ENCODE measurements around the gene ARL3.
A peak's percentile ranks its signal among the peaks of the same experiment; 100 is the strongest.
"Not testable (repeated sequence)": the region's sequence is repeated elsewhere in the genome, so short reads cannot be mapped to it uniquely, and the experiment has no call there.

ARL3 gene

DNA sequence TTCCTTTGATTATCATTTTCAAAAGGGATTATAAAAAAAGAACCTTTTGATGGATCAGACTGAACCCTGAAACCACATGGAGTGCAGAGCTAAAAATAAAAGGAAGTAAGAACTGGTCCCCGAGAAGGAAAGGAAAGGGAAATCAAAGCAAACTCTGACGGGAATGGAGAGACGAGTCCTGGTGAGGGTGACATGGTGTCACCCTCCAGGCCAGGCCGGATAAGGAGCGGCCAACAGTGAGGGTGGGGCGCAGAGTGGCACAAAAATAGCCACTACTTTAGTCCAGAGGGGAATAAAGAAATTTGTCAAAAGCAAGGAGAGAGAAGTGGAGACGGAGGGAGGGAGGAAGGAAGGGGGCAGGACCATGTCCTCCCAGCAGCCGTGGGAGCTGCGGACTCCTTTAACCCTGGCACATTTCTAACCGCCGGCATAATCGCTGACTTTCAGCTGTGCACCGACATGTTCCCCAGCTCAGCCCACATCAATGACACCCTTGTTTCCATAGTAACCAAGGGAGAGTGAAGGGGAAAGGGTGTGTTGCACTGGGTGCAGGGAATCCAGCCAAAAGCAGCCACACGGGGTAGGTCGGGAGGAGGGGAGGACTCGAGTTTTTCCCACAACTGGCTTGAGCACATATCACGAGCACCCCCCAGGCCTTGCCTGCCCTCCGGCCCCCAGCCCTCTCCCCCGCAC is 40.2 kb downstream of the ARL3 start:
- peak in 27 of 51 donors; percentile 12 to 80 (median 59) for DNase-seq

DNA sequence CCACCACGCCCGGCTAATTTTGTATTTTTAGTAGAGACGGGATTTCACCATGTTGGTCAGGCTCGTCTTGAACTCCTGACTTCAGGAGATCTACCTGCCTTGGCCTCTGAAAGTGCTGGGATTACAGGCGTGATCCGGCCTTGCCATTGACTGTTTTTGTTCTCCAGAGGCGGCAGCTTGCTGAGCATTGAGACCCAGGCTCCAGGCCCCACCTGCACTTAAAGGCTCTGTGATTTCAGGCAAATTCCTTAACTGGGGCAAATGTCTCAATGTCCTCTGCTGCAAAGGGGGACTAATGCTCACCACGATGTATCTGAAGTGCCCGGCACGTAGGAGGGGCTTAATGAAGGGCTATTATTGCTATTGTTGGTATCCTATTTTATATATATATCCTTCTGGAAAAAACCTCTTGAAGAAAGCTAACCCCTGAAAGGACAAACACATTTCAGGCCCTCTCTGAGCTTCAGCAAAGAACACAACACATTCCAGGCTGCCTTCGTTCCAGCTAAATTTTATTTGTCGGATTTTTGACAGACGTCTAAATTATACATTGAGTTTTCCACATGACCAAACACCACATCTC is 40.9 kb downstream of the ARL3 start:
- no peak for DNase-seq

DNA sequence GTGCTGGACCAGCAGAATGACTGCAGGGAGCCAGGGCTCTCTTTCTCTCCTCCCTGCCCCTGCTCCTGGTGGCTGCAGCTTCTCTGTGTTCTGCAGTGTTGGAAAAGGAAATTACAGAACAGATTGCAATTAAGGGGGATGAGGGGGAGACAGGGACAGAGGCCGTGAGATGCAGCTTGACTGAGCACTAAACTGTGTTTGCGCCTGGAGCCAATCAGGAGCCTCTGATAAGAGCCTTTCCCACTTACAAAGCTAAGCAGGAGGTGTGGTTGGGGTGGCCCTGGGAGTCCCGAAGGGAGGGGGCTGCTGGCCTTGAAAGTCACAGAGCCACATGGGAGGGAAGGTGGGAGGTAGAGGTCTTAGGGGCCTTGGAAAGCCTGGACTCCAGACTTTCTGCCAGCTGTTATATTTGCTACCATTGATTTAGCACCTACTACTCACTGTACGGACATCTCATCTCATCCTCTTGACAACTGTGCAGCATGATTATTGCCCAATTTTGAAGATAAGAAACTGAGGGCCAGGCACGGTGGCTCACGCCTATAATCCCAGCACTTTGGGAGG is 43.2 kb downstream of the ARL3 start:
- no peak for DNase-seq

DNA sequence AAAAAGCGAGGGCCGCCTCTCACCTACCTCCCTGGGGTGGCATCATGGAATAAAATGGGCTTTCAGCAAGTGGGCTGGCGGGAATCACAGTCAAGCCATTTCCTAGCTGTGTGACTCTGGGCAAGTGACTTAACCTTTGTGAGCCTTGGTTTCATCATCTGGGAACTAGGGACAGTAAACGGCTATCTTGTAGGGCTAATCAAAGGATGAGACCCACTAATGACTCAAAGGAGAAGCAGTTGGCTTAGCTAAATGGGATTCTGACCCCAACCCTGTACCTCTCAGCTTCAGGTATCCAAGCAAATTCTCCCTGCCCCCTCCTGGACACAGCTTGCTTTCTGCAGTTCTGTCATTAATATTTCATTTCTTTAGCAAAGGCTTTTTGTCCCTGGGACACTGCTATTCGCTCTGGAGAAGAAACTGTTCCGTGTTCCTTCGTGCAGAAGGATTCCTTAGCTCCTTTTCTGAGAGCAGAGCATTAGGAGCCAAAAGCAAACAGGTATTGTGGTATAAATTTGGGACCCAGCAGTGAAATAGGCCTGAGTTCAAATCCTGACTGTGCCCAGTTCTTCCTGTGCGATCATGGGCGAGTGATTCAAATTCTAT is 44.0 kb downstream of the ARL3 start:
- no peak for DNase-seq

DNA sequence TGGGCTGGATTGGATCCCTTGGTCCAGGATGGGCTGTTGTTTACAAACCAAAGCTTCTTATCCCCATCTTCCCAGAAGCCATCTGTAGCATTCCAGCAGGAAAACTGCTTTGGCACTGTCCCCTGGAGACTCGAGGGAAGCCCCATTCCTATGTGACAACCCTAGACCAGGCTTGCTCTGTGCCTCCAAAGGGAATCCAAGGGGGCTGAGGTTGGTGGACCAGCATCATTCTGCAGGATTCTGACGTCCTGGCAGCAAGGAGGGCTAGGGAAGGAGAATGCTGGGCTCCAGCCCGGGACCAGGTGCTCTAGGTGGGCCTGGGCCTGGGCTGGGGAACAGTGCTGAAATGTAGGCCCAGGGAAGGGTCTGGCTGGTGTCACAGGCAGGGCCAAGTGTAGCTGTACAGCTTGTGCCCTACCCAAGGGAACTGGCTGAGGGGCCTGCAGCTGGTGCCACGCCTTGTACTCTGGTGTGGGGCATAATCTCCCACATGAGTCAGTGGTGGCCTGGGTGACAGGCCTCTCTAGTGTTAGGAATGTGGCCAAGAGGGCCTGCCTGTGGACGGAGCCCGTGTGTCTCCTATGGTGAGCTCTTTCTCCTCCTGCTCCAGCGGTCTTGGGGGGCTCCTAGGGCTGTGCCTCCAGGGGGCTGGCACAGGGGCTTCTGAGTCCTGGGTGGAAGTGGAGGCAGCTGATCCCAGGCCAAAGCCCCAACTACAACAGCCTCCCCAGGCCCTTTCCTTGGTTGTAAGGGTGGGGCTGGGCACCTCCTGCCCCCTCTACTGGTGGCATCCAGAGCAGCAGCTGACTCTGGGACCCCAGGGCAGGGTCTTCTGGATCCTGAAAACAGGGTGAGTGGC is 44.8 kb downstream of the ARL3 start:
- peak in 11 of 51 donors; percentile 31 to 65 (median 37) for DNase-seq

DNA sequence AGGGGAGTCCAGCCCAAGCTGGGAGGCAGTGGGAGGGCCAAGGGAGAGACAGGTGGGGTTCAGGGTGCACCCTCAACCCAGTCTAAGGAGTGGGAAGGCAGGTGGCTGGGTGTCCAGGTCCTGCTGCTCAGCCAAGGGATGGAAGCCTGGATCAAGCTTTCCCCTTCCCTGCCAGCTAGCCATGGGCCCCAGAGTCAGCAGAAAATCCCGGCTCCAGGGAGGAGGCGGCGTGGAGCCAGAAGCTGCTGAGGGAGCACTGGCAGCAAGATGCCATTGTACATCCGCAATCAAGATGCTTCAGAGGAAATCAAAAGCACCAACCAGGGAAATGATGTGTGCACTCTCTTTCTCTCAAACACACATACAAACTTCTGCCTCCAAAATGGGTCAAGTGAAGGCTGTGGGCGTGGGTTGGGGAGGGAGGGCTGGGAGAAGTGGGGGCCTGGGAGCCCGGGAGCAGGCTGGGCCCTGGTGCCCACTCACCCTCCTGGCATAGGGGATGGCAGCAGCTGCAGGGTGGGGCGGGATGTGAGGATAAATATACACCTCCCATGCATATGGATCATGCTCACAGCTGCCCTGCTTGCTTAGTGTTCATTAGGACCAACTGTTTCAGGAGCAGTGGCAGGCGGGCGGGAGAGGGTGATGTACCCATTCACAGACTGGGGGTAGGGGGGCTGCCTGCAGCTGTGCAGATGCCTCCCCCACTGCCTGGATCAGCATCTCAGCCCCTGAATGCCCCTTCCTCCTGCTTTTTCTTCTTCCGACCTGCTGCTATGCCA is 45.7 kb downstream of the ARL3 start:
- peak in 1 of 51 donors; percentile 68 for DNase-seq

DNA sequence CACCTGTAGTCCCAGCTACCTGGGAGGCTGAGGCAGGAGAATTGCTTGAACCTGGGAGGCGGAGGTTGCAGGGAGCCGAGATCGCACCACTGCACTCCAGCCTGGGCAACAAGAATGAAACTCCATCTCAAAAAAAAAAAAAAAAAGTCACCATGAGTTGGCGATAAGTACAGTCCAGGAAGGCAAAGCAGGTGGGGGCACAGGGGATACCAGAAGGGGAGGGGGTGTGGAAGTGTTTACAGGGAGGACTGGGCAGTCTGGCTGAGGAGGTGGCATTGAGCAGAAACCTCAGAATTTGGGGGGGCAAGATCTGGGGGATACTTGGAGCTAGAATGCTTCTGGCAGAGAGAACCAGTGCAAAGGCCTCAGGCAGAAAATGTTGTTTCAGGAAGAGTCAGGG is 46.8 kb downstream of the ARL3 start:
- not testable (repeated sequence) for DNase-seq

DNA sequence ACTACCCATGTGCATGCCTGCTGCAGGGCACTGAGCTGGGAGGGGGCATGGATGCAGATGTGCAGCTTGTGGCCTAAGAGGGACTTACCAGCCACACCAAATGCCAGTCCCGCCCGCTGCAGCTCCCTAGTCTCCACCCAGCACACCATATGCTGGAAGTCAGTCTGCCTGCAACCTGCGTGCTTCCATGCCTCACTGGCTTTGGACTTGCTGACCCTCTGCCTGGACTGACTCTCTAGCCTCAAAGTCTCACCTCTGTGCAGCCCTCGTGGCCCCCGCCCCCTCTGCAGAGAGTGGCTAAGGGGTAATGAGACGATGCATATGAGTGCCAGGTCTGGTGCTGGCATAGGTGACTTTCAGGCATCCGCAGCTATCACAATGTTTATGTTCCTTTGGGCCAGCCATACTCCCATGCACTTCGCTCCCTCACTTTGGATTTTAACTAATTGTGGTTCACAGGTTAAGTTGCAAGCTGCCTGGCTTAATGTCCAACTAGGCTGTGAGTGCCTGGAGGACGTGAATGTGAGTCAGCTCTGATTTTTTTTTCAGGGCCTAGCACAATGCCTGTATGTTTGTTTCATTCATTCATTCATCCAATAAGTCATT is 48.2 kb downstream of the ARL3 start:
- DNase-seq, result no peak

DNA sequence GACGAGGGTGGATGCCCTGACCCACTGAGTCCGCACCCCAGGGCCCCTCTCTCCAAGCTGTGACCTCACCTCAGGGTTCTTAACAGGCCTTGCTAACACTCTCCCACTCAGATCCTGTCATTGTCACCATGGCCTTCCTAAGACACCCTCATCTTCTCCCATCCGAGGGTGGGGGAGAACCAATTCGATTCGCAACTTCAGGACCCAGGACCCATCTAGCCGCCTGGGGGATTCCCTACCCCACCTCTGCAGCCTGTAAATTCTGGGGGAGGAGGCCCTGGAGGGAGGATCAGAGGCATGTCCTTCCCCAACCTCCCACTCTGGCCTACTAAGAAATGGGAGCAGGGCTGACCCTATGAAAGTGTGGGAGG is 52.6 kb downstream of the ARL3 start:
- no peak for DNase-seq

DNA sequence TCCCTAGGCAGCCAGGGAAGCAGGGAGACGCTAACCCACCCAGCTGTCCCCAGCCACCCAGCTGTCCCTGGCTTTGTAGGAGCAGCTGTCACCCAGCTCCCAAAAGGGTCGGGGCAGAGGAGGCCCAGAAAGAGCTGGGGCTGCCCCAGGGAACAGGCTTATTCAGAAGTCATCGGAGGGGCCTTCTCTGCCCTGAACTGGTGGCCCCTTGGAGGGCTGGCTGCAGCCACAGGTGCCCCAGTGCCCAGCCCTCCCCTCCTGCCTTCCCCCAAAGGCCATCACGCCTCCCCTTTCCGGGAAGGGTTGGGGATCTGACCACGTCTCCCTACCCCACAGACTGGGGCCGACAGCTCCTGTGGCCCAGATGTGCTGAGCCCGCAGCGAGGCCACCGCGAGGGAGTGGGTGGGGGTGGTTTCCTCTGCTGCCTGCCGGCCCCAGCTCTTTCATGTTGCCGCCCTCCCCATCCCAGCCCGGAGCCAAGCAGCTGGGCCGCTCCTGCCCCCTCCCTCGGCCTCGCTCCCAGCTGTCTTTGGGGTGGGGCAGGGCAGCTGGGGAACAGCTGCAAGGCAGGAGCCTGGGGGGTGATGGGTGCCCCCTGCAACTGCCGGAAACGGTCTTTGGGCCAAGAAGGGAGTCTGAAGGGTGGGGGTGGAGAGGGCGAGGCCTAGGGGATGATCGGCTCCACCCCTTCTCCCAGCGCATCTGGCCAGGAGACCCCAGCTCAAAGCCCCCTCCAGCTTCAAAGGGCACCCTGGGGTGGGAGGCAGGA is 53.1 kb downstream of the ARL3 start:
- DNase-seq, result peak in 23 of 51 donors; percentile 15 to 63 (median 44)

DNA sequence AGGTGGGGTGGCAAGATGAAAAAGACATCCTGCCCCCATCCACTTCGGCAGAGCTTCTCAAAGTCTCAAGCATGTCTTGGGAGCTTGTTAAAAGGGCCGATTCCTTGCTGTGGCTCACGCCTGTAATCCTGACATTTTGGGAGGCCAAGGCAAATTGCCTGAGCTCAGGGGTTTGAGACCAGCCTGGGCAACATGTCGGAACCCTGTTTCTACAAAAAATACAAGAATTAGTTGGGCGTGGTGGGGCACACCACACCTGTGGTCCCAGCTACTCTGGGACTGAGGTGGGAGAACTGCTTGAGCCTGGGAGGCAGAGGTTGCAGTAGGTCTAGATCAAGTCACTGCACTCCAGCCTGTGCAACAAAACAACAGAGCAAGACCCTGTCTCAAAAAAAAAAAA is 55.4 kb downstream of the ARL3 start:
- DNase-seq, result no peak

DNA sequence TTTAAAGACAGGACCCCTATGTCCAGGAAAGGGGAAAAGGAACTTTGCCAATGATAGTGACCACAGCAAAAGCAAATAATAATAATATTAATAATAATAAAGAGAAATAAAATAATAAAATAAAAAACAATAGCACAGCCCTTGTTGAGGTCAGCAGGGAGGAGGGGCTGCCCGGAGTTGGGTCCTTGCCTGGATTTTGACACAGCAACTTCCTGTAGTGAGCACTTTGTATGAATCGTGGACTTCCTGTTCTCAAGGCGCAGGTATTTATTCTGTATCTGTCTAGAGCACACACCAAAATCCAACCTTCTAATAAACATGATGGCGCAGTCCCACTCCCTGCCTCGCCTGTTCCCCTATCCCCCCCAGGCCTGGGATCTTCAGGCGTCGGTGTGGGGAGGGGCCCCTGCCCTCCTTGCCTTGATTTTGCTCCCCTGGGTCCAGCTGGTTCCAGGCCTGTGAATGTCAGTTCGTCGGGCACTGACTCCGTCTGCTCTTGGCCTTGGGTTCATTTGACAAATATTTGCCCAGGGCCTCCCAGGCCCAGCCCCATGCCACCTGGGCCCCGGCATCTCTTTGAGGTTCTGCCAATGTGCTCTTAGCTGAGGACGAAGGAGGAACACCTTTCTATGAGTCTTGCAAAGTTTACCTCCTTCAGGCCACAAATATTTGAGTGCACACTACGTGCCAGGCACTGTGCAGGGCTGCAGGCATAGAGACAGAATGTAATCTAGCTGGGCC is 56.0 kb downstream of the ARL3 start:
- no peak for DNase-seq

DNA sequence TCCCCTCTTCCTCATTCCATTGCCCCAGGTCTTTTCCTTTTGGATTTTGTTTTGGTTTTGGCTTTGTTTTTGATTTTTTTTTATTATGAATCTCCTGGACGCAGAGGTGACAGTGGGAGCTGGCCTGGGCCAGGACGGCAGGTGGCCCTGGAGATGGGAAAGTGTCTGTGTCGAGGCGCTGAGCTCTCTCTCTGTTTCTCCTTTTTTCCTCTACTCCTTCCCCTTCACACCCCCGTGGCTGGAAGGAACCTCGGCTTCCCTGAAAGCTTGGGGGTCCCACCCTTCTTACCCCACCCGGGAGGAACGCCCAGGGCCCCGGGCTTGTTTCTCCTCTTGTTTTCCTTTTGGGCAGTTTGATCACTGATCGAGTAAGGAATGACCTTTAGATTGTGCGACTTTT is 56.7 kb downstream of the ARL3 start:
- no peak for DNase-seq

DNA sequence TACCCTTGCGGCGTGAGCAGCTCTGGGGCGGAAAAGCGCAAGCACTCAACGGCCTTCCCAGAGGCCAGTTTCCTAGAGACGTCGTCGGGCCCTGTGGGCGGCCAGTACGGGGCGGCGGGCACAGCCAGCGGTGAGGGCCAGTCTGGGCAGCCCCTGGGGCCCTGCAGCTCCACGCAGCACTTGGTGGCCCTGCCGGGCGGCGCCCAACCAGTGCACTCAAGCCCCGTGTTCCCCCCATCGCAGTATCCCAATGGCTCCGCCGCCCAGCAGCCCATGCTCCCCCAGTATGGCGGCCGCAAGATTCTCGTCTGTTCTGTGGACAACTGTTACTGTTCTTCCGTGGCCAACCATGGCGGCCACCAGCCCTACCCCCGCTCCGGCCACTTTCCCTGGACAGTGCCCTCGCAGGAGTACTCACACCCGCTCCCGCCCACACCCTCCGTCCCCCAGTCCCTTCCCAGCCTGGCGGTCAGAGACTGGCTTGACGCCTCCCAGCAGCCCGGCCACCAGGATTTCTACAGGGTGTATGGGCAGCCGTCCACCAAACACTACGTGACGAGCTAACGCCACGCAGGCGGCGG is 57.3 kb downstream of the ARL3 start:
- DNase-seq, result no peak

DNA sequence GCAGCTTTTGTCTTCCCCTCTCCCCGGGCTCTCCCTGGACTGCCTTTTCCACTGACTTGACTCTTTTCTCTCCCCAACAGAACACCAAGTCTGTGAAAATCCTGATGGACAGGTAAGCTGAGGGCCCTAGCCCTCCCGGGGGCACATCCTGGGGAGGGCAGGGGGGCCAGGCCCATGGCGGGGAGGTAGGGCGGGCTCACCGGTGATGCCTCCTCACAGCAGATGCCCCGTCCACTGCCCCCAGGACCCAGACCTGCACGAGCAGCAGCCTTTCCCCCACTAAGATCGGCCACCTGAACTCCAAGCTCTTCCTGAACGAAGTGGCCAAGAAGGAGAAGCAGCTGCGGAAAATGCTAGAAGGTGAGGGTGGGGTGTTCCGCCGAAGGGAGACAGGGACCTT is 58.2 kb downstream of the ARL3 start:
- DNase-seq, result no peak

DNA sequence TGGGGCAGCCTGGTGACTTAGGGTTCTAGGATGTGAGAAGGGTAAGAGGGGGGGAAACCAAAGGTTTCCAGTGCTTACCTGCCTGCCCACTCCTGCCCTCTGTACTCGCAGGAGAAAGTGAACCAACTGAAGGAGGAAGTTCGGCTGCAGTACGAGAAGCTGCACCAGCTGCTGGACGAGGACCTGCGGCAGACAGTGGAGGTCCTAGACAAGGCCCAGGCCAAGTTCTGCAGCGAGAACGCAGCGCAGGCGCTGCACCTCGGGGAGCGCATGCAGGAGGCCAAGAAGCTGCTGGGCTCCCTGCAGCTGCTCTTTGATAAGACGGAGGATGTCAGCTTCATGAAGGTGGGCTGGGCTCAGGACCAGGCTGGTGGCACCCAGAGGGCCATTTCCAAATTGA is 59.2 kb downstream of the ARL3 start:
- DNase-seq, result no peak

DNA sequence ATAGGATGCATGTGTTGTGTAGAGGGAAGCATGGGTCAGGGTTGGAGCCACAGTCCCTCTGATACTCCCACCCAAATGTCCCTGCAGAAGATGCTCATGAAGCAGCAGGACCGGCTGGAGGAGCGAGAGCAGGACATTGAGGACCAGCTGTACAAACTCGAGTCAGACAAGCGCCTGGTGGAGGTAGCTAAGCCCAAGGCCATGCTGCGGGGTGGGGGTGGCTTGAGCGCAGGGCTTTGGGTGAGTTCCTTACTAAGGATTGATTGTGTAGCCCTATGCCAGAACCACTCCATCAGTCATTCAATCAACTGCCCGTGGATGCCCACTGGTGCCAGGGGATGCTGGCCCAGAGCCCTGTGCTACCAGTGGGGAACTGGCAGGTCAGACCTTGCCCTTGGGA is 59.6 kb downstream of the ARL3 start:
- DNase-seq, result no peak

DNA sequence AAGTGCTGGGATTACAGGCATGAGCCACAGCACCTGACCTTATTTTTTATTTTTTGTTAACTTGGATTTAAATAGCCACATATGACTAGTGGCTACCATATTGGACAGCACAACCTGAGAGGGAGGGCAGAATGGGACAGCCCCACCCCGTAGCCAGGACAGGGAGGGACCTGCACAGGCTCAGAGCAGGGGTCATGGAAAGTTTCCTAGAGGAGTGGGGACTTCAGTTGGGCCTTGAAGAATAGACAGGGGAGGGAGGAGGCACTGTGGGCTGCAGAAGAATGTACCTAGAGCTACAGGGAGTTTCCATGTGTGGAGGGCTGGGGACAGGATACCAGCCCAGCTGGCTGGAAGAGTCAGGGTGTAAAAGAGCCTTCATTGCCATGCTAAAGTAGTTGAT is 61.1 kb downstream of the ARL3 start:
- DNase-seq, result no peak
